WI38 (cell line): ENCODE results near the gene PET117.
A peak's percentile ranks its signal among the peaks of the same experiment; 100 is the strongest.
"Not testable (repeated sequence)": the region's sequence is repeated elsewhere in the genome, so short reads cannot be mapped to it uniquely, and the experiment has no call there.

Experiments used
- H3K4me3 ChIP-seq: 2 replicates; pipeline ENCODE4 v1.5.1; 2011; ENCODE audit warnings: low read depth, mild to moderate bottlenecking, control low read depth, low read length
- TF ChIP-seq, protein P1 (sequence below): IDR thresholded peaks from 2 replicates; pipeline ENCODE4 v1.5.1; 2012; ENCODE audit warnings: low read depth, mild to moderate bottlenecking, control low read depth, low read length

Gene PET117, protein sequence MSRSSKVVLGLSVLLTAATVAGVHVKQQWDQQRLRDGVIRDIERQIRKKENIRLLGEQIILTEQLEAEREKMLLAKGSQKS

DNA sequence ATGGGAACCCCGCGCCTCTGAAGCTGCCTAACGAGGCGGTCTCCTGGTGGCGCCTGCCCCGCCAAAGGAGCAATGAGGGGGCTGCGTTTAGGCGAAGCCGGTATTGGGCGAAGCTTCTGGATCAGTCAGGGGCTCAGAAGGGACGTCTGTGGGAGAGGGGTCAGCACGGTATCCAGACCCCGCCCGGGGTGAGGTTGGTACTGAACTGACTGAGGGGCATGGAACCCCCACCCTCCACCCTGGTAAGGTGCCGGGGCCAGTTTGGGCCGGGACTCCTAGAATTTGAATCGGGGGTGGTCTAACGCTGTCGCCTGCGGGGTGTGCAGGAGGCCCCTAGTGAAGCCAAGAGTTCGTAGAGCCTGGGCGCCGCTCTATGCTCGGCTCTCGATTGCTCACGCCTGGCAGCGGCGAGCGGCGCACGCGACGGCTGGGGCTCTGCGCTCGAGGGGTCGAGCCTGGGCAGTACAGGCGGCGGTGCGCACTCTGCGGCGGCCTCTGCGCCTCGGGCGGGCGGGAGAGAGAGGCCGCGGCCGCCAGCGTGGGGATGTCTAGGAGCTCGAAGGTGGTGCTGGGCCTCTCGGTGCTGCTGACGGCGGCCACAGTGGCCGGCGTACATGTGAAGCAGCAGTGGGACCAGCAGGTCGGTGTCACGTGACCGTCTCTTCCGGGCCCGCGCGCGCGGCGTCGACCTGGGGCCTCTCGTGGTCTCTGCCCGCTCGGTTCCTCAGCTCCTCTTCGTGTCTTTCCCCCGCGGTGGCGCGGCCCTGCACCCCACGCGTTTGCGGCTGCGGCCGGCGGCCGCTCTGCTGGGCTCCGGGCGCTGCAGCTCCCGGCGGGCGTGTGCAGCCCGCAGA lies at the start of gene PET117, which contains the start of gene KAT14:
PET117 (plus strand) TSS at position 452 of the 854 bp plus-strand sequence; CDS start at position 545, 93 bp downstream.
KAT14 (plus strand) TSS at position 452 of the 854 bp plus-strand sequence. CDS start 4,798 bp downstream, outside the sequence.
- peak within 1 kb of the TSS; percentile 93 for H3K4me3 ChIP-seq

GRCh38 chr20:18088298-18088697 lies 49.4 kb upstream of the PET117 start:
- not testable (repeated sequence) for H3K4me3 ChIP-seq

More for the DNA sequence above, at the start of gene PET117, which contains the start of gene KAT14:
- TF ChIP-seq, protein P1, sequence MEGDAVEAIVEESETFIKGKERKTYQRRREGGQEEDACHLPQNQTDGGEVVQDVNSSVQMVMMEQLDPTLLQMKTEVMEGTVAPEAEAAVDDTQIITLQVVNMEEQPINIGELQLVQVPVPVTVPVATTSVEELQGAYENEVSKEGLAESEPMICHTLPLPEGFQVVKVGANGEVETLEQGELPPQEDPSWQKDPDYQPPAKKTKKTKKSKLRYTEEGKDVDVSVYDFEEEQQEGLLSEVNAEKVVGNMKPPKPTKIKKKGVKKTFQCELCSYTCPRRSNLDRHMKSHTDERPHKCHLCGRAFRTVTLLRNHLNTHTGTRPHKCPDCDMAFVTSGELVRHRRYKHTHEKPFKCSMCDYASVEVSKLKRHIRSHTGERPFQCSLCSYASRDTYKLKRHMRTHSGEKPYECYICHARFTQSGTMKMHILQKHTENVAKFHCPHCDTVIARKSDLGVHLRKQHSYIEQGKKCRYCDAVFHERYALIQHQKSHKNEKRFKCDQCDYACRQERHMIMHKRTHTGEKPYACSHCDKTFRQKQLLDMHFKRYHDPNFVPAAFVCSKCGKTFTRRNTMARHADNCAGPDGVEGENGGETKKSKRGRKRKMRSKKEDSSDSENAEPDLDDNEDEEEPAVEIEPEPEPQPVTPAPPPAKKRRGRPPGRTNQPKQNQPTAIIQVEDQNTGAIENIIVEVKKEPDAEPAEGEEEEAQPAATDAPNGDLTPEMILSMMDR, result no peak

DNA sequence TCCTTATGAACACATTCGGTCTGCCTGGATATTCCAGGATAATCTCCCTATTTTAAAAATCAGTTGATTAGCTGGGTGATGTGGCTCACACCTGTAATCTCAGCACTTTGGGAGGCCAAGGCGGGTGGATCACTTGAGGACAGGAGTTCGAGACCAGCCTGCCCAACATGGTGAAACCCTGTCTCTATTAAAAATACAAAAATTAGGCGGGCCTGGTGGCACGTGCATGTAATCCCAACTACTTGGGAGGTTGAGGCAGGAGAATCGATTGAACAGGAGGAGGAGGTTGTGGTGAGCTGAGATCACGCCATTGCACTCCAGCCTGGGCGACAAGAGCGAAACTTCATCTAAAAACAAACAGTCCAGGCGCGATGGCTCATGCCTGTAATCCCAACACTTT lies 48.8 kb upstream of the PET117 start:
- H3K4me3 ChIP-seq, result not testable (repeated sequence)

GRCh38 chr20:18090044-18090443 lies 47.6 kb upstream of the PET117 start:
- no peak overlapping the region for H3K4me3 ChIP-seq
- TF ChIP-seq, protein P1, result no peak

- H3K4me3 ChIP-seq, result no peak overlapping the region
- TF ChIP-seq, protein P1, result no peak
These were observed 47.2 kb upstream of the PET117 start for GRCh38 chr20:18090477-18090876.

DNA sequence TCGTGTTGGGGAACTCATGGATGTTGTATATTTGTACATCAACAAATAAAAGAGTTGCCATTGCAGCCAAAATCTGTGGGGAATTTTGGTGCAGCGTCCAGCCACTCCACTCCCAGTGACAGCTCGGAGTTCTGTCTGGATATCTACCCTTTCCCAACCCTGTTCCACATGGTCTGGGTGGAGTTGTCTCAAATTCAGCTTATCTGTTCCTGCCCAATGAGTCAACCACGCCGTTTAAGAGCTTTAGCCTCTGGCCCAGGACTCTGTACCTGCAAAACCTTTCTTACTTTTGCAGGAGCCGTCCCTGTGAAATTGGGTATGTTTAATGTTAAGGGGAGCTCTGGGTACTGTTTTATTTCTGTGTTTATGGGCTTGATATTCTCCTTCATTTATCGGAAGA lies 46.0 kb upstream of the PET117 start:
- H3K4me3 ChIP-seq, result no peak overlapping the region
- TF ChIP-seq, protein P1, result no peak

DNA sequence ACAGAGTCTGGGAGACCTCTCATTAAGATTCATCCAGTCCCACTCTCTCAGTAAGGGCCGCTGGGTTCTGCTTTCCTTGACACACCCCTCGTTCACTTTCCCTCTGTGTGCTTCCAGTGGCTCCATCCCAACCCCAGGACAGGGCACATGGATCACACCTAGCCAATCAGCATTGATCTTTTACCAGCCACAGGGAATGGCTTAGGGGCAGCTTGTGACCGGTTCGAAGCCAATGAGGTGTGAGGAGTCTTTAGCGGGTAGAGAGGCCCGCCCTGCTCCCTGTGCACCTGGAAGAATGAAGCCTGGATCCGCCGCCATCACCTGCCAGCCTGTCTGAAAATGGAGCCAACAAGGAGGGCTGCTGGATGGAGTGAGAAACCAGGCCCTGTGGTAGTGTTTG lies 44.8 kb upstream of the PET117 start:
- no peak overlapping the region for H3K4me3 ChIP-seq
- TF ChIP-seq, protein P1, result no peak

GRCh38 chr20:18093388-18093787 lies 44.3 kb upstream of the PET117 start:
- no peak overlapping the region for H3K4me3 ChIP-seq
- TF ChIP-seq, protein P1, result no peak
